Measurements from ENCODE around the gene GJB6. TPM values are rescaled to one million over a fixed set of nuclear protein-coding genes. Genes with fewer than 3 reads are reported as not detected.
"Not testable (repeated sequence)": the region's sequence is repeated elsewhere in the genome, so short reads cannot be mapped to it uniquely, and the experiment has no call there.

The GJB6 gene
- total RNA-seq (3.9 TPM), polyA plus RNA-seq (10 to 100 TPM in 1 of 4 donors, 1 to 10 TPM in 3; 4.8 to 13.8 (median 7.5) TPM)

GRCh38 chr13:20231839-20232555, at the start of gene GJB6:
TSS of gene GJB6 (minus strand) at chr13:20232319. CDS start at chr13:20223480, 8,839 bp downstream.
- Histone ChIP-seq H3K27me3 (ENCODE audit: control insufficient read depth, insufficient read depth, low read length) (peaks cover 6% of the 10 kb centered on the region), H3K36me3 (ENCODE audit: control insufficient read depth, insufficient read depth, low read length) (no peaks in the 10 kb centered on the region), H3K4me3 (ENCODE audit: low read depth, low read length) (peak within 1 kb of the TSS; percentile 81), H3K27ac (ENCODE audit: insufficient read depth, low read length, poor library complexity, severe bottlenecking) (peak within 1 kb of the TSS; percentile 29), H3K9me3 (ENCODE audit: control insufficient read depth in 2 of 2, low read length in 2 of 2) (no peaks in the 10 kb centered on the region), H3K4me1 (ENCODE audit: control insufficient read depth, insufficient read depth, low read length, poor library complexity, severe bottlenecking) (peaks cover 17% of the 10 kb centered on the region)
- Mint-ChIP-seq H3K36me3 (no peaks in the 10 kb centered on the region), H3K4me1 (peaks cover 7 to 21% (median 17%) of the 10 kb centered on the region in 4 donors), H3K27me3 (peaks cover 58% of the 10 kb centered on the region), H3K9me3 (peaks cover 0 to 5% (median 0%) of the 10 kb centered on the region in 7 donors), H3K27ac (peak within 1 kb of the TSS; percentile 81 to 96 (median 90)), H3K4me3 (peak within 1 kb of the TSS; percentile 84 to 97 (median 94))
- ATAC-seq (ENCODE audit: low read depth in 2 of 2) (peak; percentile 58 to 59), DNase-seq (peak; percentile 14 to 53 (median 43))

- H3K36me3 Mint-ChIP-seq; H3K27me3 ChIP-seq (ENCODE audit: control insufficient read depth, insufficient read depth, low read length); H3K27me3 Mint-ChIP-seq; H3K27ac ChIP-seq (ENCODE audit: insufficient read depth, low read length, poor library complexity, severe bottlenecking); H3K4me1 ChIP-seq (ENCODE audit: control insufficient read depth, insufficient read depth, low read length, poor library complexity, severe bottlenecking); ATAC-seq (ENCODE audit: low read depth in 2 of 2); H3K9me3 Mint-ChIP-seq; H3K4me3 Mint-ChIP-seq; H3K4me1 Mint-ChIP-seq; H3K4me3 ChIP-seq (ENCODE audit: low read depth, low read length); DNase-seq; H3K9me3 ChIP-seq (ENCODE audit: control insufficient read depth in 2 of 2, low read length in 2 of 2); H3K36me3 ChIP-seq (ENCODE audit: control insufficient read depth, insufficient read depth, low read length): not testable (repeated sequence)
- peak overlapping the region in 1 of 3 donors; percentile 36 for H3K27ac Mint-ChIP-seq
Observed at GRCh38 chr13:20276901-20277300, 44.8 kb upstream of the GJB6 start.

- H3K4me3 Mint-ChIP-seq = no peak overlapping the region
- no peak for DNase-seq
- no peaks in the 10 kb centered on the region for H3K27me3 Mint-ChIP-seq
- no peaks in the 10 kb centered on the region for H3K4me1 Mint-ChIP-seq
- H3K9me3 Mint-ChIP-seq = peaks cover 0 to 5% (median 0%) of the 10 kb centered on the region in 7 donors
- H3K4me1 ChIP-seq (ENCODE audit: control insufficient read depth, insufficient read depth, low read length, poor library complexity, severe bottlenecking) = no peaks in the 10 kb centered on the region
- no peak overlapping the region for H3K27ac Mint-ChIP-seq
- ATAC-seq (ENCODE audit: low read depth in 2 of 2) = no peak
- H3K36me3 Mint-ChIP-seq = no peaks in the 10 kb centered on the region
- H3K9me3 ChIP-seq (ENCODE audit: control insufficient read depth in 2 of 2, low read length in 2 of 2) = peaks cover 0 to 3% of the 10 kb centered on the region in 2 experiments
- no peak overlapping the region for H3K4me3 ChIP-seq (ENCODE audit: low read depth, low read length)
- no peaks in the 10 kb centered on the region for H3K36me3 ChIP-seq (ENCODE audit: control insufficient read depth, insufficient read depth, low read length)
- peaks cover 3% of the 10 kb centered on the region for H3K27me3 ChIP-seq (ENCODE audit: control insufficient read depth, insufficient read depth, low read length)
- H3K27ac ChIP-seq (ENCODE audit: insufficient read depth, low read length, poor library complexity, severe bottlenecking) = no peak overlapping the region
Observed at GRCh38 chr13:20274466-20274865, 42.3 kb upstream of the GJB6 start.

- H3K4me3 Mint-ChIP-seq = no peak overlapping the region
- no peaks in the 10 kb centered on the region for H3K36me3 ChIP-seq (ENCODE audit: control insufficient read depth, insufficient read depth, low read length)
- no peaks in the 10 kb centered on the region for H3K9me3 ChIP-seq (ENCODE audit: control insufficient read depth in 2 of 2, low read length in 2 of 2)
- H3K36me3 Mint-ChIP-seq = no peaks in the 10 kb centered on the region
- H3K9me3 Mint-ChIP-seq = peaks cover 0 to 5% (median 0%) of the 10 kb centered on the region in 7 donors
- no peak for DNase-seq
- no peak for ATAC-seq (ENCODE audit: low read depth in 2 of 2)
- H3K4me1 Mint-ChIP-seq = no peaks in the 10 kb centered on the region
- H3K27me3 Mint-ChIP-seq = no peaks in the 10 kb centered on the region
- no peak overlapping the region for H3K27ac ChIP-seq (ENCODE audit: insufficient read depth, low read length, poor library complexity, severe bottlenecking)
- H3K27me3 ChIP-seq (ENCODE audit: control insufficient read depth, insufficient read depth, low read length) = peaks cover 3% of the 10 kb centered on the region
- no peak overlapping the region for H3K4me3 ChIP-seq (ENCODE audit: low read depth, low read length)
- H3K4me1 ChIP-seq (ENCODE audit: control insufficient read depth, insufficient read depth, low read length, poor library complexity, severe bottlenecking) = no peaks in the 10 kb centered on the region
- H3K27ac Mint-ChIP-seq = no peak overlapping the region
Observed at GRCh38 chr13:20272588-20273171, 40.6 kb upstream of the GJB6 start.

GRCh38 chr13:20272104-20272503, 40.0 kb upstream of the GJB6 start:
- H3K9me3 Mint-ChIP-seq = peaks cover 0 to 5% (median 0%) of the 10 kb centered on the region in 7 donors
- no peaks in the 10 kb centered on the region for H3K9me3 ChIP-seq (ENCODE audit: control insufficient read depth in 2 of 2, low read length in 2 of 2)
- ATAC-seq (ENCODE audit: low read depth in 2 of 2) (no peak), DNase-seq (no peak)
- no peak overlapping the region for H3K27ac Mint-ChIP-seq
- peaks cover 1% of the 10 kb centered on the region for H3K27me3 Mint-ChIP-seq
- H3K4me1 ChIP-seq (ENCODE audit: control insufficient read depth, insufficient read depth, low read length, poor library complexity, severe bottlenecking) = no peaks in the 10 kb centered on the region
- H3K36me3 Mint-ChIP-seq = no peaks in the 10 kb centered on the region
- no peak overlapping the region for H3K4me3 ChIP-seq (ENCODE audit: low read depth, low read length)
- no peak overlapping the region for H3K27ac ChIP-seq (ENCODE audit: insufficient read depth, low read length, poor library complexity, severe bottlenecking)
- no peaks in the 10 kb centered on the region for H3K36me3 ChIP-seq (ENCODE audit: control insufficient read depth, insufficient read depth, low read length)
- peak overlapping the region in 1 of 4 donors; percentile 7 for H3K4me3 Mint-ChIP-seq
- H3K27me3 ChIP-seq (ENCODE audit: control insufficient read depth, insufficient read depth, low read length) = peaks cover 3% of the 10 kb centered on the region
- no peaks in the 10 kb centered on the region for H3K4me1 Mint-ChIP-seq

- Mint-ChIP-seq H3K36me3 (no peaks in the 10 kb centered on the region), H3K27me3 (peaks cover 5% of the 10 kb centered on the region), H3K27ac (no peak overlapping the region), H3K4me1 (no peaks in the 10 kb centered on the region), H3K9me3 (peaks cover 0 to 5% (median 0%) of the 10 kb centered on the region in 7 donors), H3K4me3 (no peak overlapping the region)
- no peak for ATAC-seq (ENCODE audit: low read depth in 2 of 2)
- no peak overlapping the region for H3K4me3 ChIP-seq (ENCODE audit: low read depth, low read length)
- H3K36me3 ChIP-seq (ENCODE audit: control insufficient read depth, insufficient read depth, low read length) = no peaks in the 10 kb centered on the region
- no peak overlapping the region for H3K27ac ChIP-seq (ENCODE audit: insufficient read depth, low read length, poor library complexity, severe bottlenecking)
- H3K4me1 ChIP-seq (ENCODE audit: control insufficient read depth, insufficient read depth, low read length, poor library complexity, severe bottlenecking) = no peaks in the 10 kb centered on the region
- peaks cover 3% of the 10 kb centered on the region for H3K27me3 ChIP-seq (ENCODE audit: control insufficient read depth, insufficient read depth, low read length)
- DNase-seq = no peak
- H3K9me3 ChIP-seq (ENCODE audit: control insufficient read depth in 2 of 2, low read length in 2 of 2) = no peaks in the 10 kb centered on the region
Observed at GRCh38 chr13:20271441-20271840, 39.3 kb upstream of the GJB6 start.

GRCh38 chr13:20270163-20270865, 38.2 kb upstream of the GJB6 start:
- H3K4me1 ChIP-seq (ENCODE audit: control insufficient read depth, insufficient read depth, low read length, poor library complexity, severe bottlenecking) = no peaks in the 10 kb centered on the region
- no peak overlapping the region for H3K4me3 ChIP-seq (ENCODE audit: low read depth, low read length)
- no peak for ATAC-seq (ENCODE audit: low read depth in 2 of 2)
- Mint-ChIP-seq H3K36me3 (no peaks in the 10 kb centered on the region), H3K27ac (no peak overlapping the region), H3K4me3 (peak overlapping the region in 1 of 4 donors; percentile 43), H3K9me3 (peaks cover 0 to 5% (median 0%) of the 10 kb centered on the region in 7 donors), H3K27me3 (peaks cover 5% of the 10 kb centered on the region), H3K4me1 (no peaks in the 10 kb centered on the region)
- H3K9me3 ChIP-seq (ENCODE audit: control insufficient read depth in 2 of 2, low read length in 2 of 2) = no peaks in the 10 kb centered on the region
- no peaks in the 10 kb centered on the region for H3K36me3 ChIP-seq (ENCODE audit: control insufficient read depth, insufficient read depth, low read length)
- H3K27ac ChIP-seq (ENCODE audit: insufficient read depth, low read length, poor library complexity, severe bottlenecking) = no peak overlapping the region
- peaks cover 3% of the 10 kb centered on the region for H3K27me3 ChIP-seq (ENCODE audit: control insufficient read depth, insufficient read depth, low read length)
- no peak for DNase-seq
